ENCODE measurements around the gene ZDHHC8.

ZDHHC8 gene

DNA sequence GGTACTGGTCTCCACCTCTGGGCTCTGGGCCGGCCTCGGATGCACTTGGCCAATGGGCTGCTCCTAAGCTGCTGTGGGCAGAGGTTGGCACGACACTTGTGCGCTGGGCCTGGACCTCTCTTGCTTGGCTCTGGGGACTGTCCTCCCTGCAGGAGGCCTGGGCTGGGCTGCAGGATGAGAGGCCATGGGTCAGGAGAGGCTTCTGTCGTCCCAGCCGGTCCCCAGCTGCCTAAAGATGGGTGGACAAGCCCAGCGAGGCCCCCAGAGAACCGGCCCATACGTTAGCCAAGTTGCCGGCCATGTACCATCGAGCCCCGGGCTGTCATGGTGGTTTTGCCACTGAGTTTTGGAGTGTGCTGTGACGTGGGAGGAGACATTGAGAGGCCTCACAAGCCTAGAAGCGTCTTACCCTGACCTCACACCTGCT lies 20.9 kb downstream of the ZDHHC8 start:
- H2AFZ ChIP-seq (ENCODE audit: low read length): no peak overlapping the region
- no peak for TF ChIP-seq EZH2 (IDR thresholded peaks at IDR 0.05; ENCODE audit: borderline replicate concordance, low read length)
- TF ChIP-seq, protein P1, sequence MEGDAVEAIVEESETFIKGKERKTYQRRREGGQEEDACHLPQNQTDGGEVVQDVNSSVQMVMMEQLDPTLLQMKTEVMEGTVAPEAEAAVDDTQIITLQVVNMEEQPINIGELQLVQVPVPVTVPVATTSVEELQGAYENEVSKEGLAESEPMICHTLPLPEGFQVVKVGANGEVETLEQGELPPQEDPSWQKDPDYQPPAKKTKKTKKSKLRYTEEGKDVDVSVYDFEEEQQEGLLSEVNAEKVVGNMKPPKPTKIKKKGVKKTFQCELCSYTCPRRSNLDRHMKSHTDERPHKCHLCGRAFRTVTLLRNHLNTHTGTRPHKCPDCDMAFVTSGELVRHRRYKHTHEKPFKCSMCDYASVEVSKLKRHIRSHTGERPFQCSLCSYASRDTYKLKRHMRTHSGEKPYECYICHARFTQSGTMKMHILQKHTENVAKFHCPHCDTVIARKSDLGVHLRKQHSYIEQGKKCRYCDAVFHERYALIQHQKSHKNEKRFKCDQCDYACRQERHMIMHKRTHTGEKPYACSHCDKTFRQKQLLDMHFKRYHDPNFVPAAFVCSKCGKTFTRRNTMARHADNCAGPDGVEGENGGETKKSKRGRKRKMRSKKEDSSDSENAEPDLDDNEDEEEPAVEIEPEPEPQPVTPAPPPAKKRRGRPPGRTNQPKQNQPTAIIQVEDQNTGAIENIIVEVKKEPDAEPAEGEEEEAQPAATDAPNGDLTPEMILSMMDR (IDR thresholded peaks at IDR 0.05; ENCODE audit: low read length): no peak
- no peaks in the 10 kb centered on the region for H3K4me1 ChIP-seq (ENCODE audit: insufficient read depth, low read length, severe bottlenecking)

DNA sequence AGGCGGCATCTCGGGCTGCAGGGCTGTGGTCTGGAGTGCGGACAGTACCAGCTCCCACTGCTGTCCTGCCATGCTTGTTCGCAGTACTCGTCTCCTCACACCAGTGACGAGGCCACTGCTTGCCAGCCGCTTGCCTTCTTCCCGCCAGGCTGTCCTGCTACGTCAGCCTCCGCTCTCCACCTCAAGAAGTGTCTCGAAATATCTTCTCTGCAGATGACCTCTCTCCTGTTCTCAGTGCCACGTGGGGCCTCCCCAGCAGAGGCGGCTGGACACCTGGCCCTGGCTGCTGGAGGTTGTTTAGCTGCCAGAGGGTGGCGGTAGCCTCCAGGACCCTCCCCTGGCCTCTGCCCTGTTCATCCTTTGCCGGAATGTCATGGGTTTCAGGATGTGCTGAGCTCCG lies 22.3 kb downstream of the ZDHHC8 start:
- no peaks in the 10 kb centered on the region for H3K9me2 ChIP-seq (ENCODE audit: low read depth, low read length)
- H3F3A ChIP-seq (ENCODE audit: insufficient read depth, low read length): no peaks in the 10 kb centered on the region
- H3K27ac ChIP-seq (ENCODE audit: low read depth, low read length, poor library complexity, severe bottlenecking): no peak overlapping the region
- no peak overlapping the region for H3K4me3 ChIP-seq (ENCODE audit: low read depth, low read length, poor library complexity, severe bottlenecking)
- H3K4me1 ChIP-seq (ENCODE audit: insufficient read depth, low read length, severe bottlenecking): no peaks in the 10 kb centered on the region
- no peaks in the 10 kb centered on the region for H3K79me2 ChIP-seq (ENCODE audit: insufficient read depth, low read length)
- H2AFZ ChIP-seq (ENCODE audit: low read length): no peak overlapping the region
- no peak overlapping the region for H3K4me2 ChIP-seq (ENCODE audit: low read length)
- H4K20me1 ChIP-seq (ENCODE audit: insufficient read depth, low read length): no peaks in the 10 kb centered on the region
- no peaks in the 10 kb centered on the region for H3K9me3 ChIP-seq (ENCODE audit: low read length)
- no peak overlapping the region for H3K9ac ChIP-seq (ENCODE audit: low read length)
- no peaks in the 10 kb centered on the region for H3K36me3 ChIP-seq (ENCODE audit: insufficient read depth, low read length)
- no peaks in the 10 kb centered on the region for H3K27me3 ChIP-seq (ENCODE audit: insufficient read depth, low read length)
- TF ChIP-seq, protein P1 (IDR thresholded peaks at IDR 0.05; ENCODE audit: low read length): no peak
- TF ChIP-seq EZH2 (IDR thresholded peaks at IDR 0.05; ENCODE audit: borderline replicate concordance, low read length): no peak

More for the DNA sequence above, 20.9 kb downstream of the ZDHHC8 start:
- H3K79me2 ChIP-seq (ENCODE audit: insufficient read depth, low read length): no peaks in the 10 kb centered on the region
- no peaks in the 10 kb centered on the region for H3K27me3 ChIP-seq (ENCODE audit: insufficient read depth, low read length)
- no peaks in the 10 kb centered on the region for H3K9me3 ChIP-seq (ENCODE audit: low read length)
- H3K27ac ChIP-seq (ENCODE audit: low read depth, low read length, poor library complexity, severe bottlenecking): no peak overlapping the region
- no peak overlapping the region for H3K4me3 ChIP-seq (ENCODE audit: low read depth, low read length, poor library complexity, severe bottlenecking)
- no peak overlapping the region for H3K9ac ChIP-seq (ENCODE audit: low read length)
- H3K36me3 ChIP-seq (ENCODE audit: insufficient read depth, low read length): no peaks in the 10 kb centered on the region
- H3K9me2 ChIP-seq (ENCODE audit: low read depth, low read length): no peaks in the 10 kb centered on the region
- H4K20me1 ChIP-seq (ENCODE audit: insufficient read depth, low read length): no peaks in the 10 kb centered on the region
- no peak overlapping the region for H3K4me2 ChIP-seq (ENCODE audit: low read length)
- H3F3A ChIP-seq (ENCODE audit: insufficient read depth, low read length): no peaks in the 10 kb centered on the region

DNA sequence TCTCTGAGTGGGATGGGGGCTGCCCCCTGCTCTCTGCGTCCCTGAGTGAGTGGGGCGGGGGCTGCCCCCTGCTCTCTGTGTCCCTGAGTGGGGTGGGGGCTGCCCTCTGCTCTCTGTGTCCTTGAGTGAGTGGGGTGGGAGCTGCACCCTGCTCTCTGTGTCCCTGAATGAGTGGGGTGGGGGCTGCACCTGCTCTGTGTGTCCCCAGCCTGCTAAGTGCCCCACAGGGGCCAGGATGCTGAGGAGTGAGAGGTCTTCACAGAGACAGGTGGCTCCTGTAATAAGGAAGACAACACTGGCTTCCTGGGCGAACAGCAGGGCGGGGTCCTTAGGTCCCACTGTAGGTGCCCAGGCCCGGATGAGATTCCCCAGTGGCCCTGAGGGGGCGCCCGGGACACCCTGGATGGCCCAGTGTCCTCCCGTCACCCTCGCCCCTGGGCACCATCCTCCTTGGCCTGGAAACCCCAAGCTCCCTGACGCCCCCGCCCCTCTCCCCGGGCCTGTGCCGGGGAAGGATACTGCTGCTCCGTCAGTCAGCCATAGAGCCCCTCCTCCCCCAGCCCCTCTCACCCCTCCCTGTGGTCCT lies 23.1 kb downstream of the ZDHHC8 start:
- no peak overlapping the region for H3K27ac ChIP-seq (ENCODE audit: low read depth, low read length, poor library complexity, severe bottlenecking)
- H2AFZ ChIP-seq (ENCODE audit: low read length): no peak overlapping the region
- H3K36me3 ChIP-seq (ENCODE audit: insufficient read depth, low read length): no peaks in the 10 kb centered on the region
- H3K4me2 ChIP-seq (ENCODE audit: low read length): no peak overlapping the region
- H3K4me3 ChIP-seq (ENCODE audit: low read depth, low read length, poor library complexity, severe bottlenecking): no peak overlapping the region
- no peaks in the 10 kb centered on the region for H3F3A ChIP-seq (ENCODE audit: insufficient read depth, low read length)
- H4K20me1 ChIP-seq (ENCODE audit: insufficient read depth, low read length): no peaks in the 10 kb centered on the region
- no peaks in the 10 kb centered on the region for H3K27me3 ChIP-seq (ENCODE audit: insufficient read depth, low read length)
- H3K79me2 ChIP-seq (ENCODE audit: insufficient read depth, low read length): no peaks in the 10 kb centered on the region
- H3K9me3 ChIP-seq (ENCODE audit: low read length): no peaks in the 10 kb centered on the region
- TF ChIP-seq, protein P1 (IDR thresholded peaks at IDR 0.05; ENCODE audit: low read length): no peak
- no peak for TF ChIP-seq EZH2 (IDR thresholded peaks at IDR 0.05; ENCODE audit: borderline replicate concordance, low read length)
- no peaks in the 10 kb centered on the region for H3K9me2 ChIP-seq (ENCODE audit: low read depth, low read length)
- no peaks in the 10 kb centered on the region for H3K4me1 ChIP-seq (ENCODE audit: insufficient read depth, low read length, severe bottlenecking)
- H3K9ac ChIP-seq (ENCODE audit: low read length): no peak overlapping the region
